ENCODE measurements around the gene NFIB.

Gene NFIB

GRCh38 chr9:14214693-14215092 is 99.2 kb downstream of the NFIB start:
- no peak for DNase-seq (ENCODE audit: low read depth in 2 of 2)

DNA sequence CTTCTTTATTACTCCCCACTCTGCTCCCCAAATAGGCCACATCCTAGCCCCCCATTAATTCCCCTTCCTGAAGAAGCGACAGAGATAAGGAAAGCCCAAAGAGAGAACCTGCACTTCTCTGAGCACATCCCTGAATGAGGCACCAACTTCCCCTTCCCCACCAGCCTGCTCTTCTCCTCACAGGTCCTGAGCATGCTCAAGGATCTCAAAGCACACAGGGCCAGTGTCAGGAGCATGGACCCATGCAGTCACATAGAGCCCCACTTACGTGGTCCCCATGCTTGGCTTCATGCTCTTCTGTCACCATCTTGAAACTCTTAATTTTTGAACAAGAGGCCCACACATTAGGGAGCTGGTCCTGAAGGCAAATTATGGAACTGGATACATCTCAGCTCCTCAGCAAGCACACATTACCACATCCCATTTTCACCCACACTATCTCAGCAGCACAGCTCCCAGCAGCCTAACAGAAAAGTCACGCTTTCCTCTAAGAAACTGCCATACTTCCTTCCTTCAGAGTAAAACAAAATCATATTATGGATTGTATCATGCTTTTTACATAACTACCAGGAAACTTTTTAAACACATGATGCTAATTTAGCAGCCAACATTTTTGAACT is 99.8 kb downstream of the NFIB start:
- DNase-seq (ENCODE audit: low read depth in 2 of 2), result no peak

DNA sequence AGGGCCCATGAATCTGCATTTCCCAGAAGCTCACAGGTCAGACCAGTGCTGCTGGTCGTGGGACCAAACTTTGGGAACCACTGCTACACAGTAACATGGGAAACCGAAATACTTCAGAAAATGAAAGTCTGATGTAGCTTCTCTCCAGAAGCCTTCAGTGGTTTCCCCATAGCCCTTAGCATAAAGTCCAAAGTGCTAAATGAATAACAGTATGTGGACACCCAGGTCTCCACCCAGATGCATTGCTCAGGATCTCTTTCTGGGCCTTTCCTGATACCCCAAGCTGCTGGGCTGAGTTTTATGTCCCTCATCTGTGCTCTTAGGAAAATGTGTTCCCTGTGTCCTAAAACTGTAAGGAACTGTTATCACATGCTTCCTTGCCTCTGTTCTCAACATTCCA is 100.4 kb downstream of the NFIB start:
- DNase-seq (ENCODE audit: low read depth in 2 of 2), result no peak

GRCh38 chr9:14212697-14213420 is 101.1 kb downstream of the NFIB start:
- no peak for DNase-seq (ENCODE audit: low read depth in 2 of 2)

DNA sequence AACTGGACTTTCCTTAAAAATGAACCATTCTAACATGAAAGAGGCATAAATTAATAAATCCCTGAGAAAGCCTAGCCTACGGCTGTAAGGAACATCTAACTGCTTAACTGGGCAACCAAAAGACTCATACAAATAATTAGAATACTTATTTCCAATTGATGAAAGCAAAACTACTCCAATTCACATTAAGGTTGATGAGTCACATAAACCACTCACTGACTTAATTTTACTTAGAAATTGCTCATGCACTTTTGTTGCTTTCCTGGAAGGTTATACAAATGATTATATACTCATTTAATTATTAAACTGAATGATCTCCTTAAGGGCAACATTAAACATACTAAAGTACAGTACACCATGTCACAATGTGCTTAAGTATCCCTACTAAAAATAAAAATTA is 101.9 kb downstream of the NFIB start:
- no peak for DNase-seq (ENCODE audit: low read depth in 2 of 2)

GRCh38 chr9:14211564-14211963 is 102.4 kb downstream of the NFIB start:
- no peak for DNase-seq (ENCODE audit: low read depth in 2 of 2)

DNA sequence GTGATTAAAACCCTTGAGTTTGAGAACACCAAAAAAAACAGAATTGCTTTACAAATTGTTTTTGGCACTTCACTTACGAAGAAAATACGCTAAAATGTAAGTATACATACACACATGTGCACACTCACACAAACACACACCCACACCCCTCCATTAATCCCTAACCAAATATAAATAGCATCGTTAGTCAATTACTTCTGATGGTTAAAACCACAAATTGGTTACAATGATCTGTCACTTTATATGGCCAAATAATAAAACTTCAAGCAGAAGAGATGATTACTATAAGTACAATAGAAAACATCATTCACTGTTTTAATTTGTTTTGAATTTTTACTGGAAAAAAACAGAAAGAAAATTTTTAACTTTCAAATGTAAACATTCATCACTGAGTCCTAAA is 103.5 kb downstream of the NFIB start:
- DNase-seq (ENCODE audit: low read depth in 2 of 2), result no peak

- no peak for DNase-seq (ENCODE audit: low read depth in 2 of 2)
Measured at GRCh38 chr9:14209399-14210345, 104.3 kb downstream of the NFIB start.

DNA sequence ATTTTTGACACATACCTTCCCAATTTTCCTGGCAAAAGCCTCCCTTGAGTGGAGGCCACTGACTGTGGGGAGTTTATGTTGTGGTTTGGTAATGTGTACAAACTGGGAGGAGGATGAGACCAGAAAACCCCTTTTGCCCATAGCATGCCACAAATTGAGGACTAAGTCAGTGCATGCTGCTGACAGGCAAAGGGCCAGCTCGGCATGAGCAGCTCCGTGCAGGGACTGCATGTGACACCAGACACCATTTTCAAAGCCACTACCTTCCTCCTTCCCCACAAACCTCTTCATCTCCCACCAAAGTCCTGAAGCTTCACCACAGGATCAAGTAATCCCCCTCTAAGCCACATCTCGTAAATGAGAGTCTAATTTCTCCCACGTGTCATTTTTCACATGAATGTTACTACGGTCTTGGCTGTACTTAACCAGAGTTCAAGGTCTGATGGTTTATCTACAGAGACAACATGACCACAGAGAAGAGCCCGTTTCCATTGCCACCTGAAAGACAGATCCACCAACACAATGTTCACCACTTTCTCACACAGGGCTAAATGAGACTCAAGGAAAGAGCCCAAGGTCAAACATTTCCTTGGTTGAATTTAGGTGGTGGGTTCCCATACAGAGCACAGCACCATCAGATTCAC is 106.5 kb downstream of the NFIB start:
- DNase-seq (ENCODE audit: low read depth in 2 of 2), result no peak

DNA sequence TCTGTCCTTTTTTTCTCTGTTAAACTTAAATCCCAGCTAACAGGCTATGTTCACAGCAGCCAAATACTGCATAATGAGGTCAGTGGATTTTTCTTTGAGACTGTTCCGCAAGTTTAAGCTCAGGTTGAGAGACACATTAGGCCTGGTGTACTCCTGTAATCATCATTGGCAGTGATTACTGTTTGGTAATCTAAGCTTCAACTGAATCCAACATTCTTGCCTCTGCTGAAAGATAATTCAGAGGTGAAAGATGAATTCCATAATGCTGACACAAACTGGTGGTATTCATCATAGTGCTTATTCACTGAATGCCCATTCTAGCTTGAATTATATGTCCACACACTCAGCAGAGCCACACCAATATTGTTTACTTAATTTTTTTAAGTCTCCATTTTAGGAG is 108.5 kb downstream of the NFIB start:
- DNase-seq (ENCODE audit: low read depth in 2 of 2), result peak; percentile 58 to 68

DNA sequence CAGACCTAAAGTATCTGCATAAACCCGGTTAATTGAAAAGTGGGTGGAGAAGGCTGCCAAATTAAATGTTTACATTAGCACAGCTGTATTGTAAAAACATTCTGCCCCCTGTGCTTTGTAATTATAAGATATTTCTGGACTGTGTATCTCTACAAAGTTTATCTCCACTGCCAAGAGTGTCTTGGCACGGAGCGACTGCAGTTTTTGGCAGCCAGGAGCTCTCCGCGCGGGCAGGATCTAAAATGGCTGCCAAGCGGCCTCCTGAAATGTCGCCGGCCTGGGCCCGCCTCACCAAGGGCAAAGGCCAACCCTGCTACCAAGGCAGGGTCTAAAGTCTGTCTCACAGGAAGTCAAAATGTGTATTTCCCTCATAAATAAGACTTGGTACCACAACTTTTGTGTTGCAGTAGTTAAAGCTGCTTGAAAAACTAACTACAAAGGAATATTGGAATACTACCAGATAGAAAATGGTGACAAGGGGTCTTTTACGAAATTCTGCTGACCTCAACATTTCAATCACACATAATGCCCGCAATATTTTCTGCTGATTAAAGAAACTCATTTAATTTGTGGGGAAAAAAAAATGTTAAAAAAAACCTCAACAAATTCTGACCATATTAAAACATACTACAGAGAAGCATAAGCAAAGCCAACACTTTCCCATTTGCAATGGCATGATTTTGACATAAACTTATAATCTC is 110.4 kb downstream of the NFIB start:
- no peak for DNase-seq (ENCODE audit: low read depth in 2 of 2)

DNA sequence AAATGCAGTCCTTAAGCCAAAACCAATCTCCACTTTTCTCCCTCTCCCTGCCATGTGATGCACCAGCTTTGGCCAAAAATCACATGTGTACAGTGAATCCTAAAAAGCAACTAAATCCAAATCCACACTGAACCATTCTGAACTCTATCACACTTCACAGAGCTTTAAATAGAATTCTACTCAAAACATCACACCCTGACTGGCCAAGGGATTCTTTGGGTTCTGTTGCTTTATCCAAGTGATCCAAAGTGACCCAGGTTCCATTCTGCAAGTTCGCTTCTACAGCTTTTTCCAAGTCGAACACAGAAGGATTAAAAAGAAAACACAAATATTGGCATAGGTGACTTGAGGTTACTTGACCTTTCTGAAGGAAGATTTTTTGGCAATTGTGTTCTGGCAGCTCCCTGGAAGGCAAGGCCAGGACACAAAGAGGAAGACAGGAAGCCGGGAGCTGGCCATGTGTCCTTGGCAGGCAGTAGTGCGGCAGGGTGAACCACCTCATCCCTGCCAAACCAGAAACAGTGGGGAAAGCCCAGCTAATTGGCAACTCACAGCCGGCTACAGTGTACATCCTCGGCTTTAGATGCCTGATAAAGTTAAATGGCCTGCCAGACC is 115.0 kb downstream of the NFIB start:
- no peak for DNase-seq (ENCODE audit: low read depth in 2 of 2)

DNA sequence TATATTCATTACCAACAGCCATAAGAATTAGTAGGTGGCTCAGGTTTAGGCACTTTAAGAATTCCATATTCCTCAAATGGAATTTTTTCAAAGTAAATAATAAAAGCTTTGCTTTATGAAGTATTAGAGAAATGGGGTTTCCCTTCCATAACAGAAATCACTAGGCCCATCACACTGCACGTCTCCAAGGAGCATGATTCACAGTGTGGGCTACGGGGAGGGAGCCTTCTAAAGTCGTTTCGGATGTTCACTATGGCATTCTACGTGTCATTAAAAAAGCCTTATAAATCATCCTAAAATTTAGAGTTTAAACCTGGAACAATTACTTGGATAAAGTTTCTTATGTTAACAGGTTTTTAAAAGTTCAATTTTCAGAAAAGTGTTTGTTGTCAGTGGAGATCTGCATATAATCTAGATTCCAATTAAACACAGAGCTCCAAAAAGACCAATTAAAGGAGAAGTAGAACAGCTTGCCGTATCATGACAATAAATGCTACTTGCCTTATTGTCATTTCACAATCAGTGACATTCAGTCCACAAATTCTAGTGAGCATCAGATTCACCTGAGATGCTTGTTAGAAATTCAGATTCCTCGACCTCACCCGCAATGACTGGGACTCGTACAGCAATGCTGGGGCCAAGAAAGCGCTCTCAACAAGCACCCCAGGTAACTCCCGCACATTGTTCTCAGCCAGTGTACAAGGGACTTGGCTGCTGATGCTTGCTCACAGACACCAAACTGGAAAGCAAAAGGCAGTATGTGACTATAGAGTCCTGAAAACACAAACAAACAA is 115.7 kb downstream of the NFIB start:
- DNase-seq (ENCODE audit: low read depth in 2 of 2), result no peak

DNA sequence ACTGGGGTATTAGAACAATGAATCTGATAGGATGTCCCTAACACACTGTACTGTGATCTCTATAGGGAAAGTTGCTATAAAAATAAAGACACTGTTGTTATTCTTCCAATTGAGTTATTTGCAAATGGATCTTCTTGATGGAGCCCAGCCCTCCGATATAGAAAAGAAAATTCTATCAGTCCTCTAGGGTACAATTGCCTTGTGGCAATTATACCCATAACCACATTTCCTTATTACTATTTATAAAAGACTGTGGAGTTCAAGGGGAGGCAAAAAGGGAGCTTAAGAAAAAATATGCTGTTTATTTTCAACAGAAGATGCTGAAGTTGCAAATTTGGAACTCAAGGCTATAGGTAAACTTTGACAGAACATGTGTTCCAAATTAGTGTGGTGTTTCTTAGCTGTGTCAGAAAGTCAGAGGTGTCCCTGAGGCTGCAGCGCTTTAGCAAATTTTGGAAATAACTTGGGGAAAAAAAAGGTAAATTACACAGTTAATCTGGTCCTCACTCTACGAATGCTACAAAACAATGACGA is 116.5 kb downstream of the NFIB start:
- no peak for DNase-seq (ENCODE audit: low read depth in 2 of 2)

DNA sequence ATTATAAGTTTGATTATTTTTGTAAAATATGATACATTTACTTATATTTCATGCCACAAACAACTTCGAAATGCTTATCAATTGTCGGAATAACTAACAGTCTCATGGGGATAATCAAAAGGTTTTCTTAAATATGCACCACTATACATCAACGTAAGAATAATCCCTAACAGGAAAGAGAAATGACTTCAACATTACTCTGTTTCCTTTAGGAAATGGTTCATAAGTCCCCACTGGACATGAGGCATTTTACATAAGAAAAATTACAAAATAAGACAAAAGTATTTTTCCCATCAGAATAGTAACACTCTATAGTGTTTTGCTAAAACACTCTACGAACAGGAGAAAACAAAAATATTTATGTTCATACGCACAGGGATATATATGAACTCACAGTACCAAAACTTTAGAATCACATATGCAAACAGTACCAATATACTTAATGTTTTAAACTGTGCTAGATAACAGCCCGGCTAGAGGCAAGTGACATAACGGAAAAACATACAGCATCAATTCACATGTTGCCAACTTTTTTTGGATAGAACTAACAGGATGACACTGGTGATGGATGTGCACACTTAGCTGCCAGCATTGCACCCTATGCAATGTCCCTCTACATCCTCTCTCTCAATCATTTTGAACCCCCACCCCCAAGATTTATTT is 120.5 kb downstream of the NFIB start:
- DNase-seq (ENCODE audit: low read depth in 2 of 2), result no peak

DNA sequence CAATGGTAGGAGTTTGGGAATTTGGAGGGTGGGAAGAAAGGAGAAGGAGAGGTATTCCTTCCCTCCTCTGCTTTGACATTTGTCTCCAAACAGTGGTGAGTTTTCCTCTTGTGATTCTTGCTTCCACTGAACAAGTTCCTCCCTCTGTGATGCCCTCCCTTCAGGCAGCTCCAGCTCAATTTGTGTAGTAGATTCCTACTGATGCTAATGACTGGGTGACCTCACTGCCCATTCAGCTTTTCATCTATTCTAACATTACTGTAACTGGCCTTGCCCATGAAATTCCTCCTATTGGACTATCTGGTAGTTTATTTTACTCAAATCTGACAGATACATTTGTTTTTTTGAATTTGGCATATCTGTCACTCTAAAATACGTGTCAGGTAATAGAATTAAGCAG is 121.4 kb downstream of the NFIB start:
- DNase-seq (ENCODE audit: low read depth in 2 of 2), result no peak

GRCh38 chr9:14191512-14191911 is 122.4 kb downstream of the NFIB start:
- DNase-seq (ENCODE audit: low read depth in 2 of 2), result no peak

DNA sequence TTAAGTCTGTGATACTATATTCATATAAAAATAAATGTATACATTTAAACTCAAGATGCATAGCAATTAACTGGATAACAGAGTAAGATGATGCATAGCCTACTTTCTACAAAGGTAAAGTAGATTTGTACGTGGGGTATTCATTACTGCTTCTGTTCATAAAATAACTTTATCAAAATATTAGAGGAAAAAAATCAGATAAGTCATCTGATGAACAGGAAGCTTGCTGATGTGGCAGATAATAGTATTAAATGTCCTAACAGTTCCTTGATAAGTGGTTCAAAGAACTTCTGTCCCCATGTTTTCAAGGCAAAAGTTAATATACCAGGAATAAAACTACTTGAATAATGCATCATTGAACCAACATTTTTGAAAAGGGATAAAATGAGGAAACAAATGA is 123.7 kb downstream of the NFIB start:
- no peak for DNase-seq (ENCODE audit: low read depth in 2 of 2)

DNA sequence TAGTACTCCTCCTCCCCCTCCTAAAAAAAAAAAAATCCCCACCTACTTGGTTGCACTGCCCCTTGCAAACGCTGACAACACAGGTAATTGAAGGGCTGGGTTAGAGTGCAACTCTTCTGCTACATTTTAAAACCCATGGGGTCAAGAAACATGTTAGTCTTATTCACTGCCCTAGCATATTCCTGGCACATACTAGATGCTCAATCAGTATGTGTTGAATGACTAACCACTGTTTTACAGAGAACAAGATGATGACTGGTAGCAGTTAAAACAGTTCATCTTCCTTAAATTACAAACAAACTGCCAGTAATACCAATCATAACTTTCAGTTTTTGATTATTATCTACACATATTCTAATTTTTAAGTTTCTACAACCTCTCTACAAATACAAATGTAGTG is 124.4 kb downstream of the NFIB start:
- no peak for DNase-seq (ENCODE audit: low read depth in 2 of 2)

All from fibroblast of skin of left biceps (primary cell).